Adrenal gland (tissue), 5 donors: ENCODE measurements around the gene KRTAP2-2.

Source experiments
- CTCF ChIP-seq, 6 experiments: fragments of 450-650 bp in 4 of 6; fragments of 200-600 bp in 2 of 6; sonication (generic) in 1 of 6; IDR thresholded peaks; 1 replicate in 5 of 6; 2 replicates in 1 of 6; pipeline versions ENCODE4 v1.5.1 to v1.8.0; 2016 to 2021; ENCODE audit warnings: antibody characterized with exemption in 6 of 6, mild to moderate bottlenecking in 2 of 6, moderate library complexity in 1 of 6
- POLR2A ChIP-seq, 2 donors: fragments of 450-650 bp; IDR thresholded peaks; one replicate each; pipeline ENCODE4 v1.6.1; 2017; ENCODE audit warnings: antibody characterized with exemption in 2 of 2, mild to moderate bottlenecking in 2 of 2, moderate library complexity in 1 of 2
- donor health status: DM: no; HTN: no; CAD: no.

- TF ChIP-seq CTCF (IDR thresholded peaks at IDR 0.05): no peak
- no peak for TF ChIP-seq POLR2A (IDR thresholded peaks at IDR 0.05)
Measured at GRCh38 chr17:41008811-41009210, 46.2 kb downstream of the KRTAP2-2 start, which contains the start of gene KRTAP3-1.
